Measurements from ENCODE around the gene GP2. TPM values are rescaled to one million over a fixed set of nuclear protein-coding genes. Genes with fewer than 3 reads are reported as not detected.

GP2 gene
- total and polyA plus RNA-seq, 2 donors (not counting 1 experiment from before 2014, with no cell fraction given) = not detected

DNA sequence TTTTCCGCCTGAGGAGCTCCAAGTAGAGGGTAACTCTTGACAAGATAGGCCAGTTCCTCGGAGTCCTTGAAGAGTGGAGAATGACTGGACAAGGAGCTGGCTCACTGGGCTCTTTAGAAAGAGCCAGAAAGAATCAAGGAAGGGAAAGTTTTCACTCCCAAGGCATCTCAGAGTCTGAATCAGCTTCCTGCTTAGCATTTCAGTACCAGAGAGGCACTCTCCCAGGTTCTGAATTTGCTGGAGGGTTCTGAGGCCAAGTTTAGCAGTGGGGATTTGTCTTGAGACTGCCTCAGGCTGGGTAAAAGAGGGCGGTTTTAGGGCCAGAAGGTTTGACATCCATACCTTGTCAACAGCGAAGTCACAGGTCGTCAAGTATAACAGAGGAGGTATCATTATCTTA is 25.5 kb downstream of the GP2 start:
- no peaks in the 10 kb centered on the region for H3K79me2 ChIP-seq (ENCODE audit: control insufficient read depth, insufficient read depth, low read length)
- H3K9me3 Mint-ChIP-seq (ENCODE audit: insufficient read depth) = no peaks in the 10 kb centered on the region
- no peak overlapping the region for H3K27ac Mint-ChIP-seq
- no peaks in the 10 kb centered on the region for H3K27me3 ChIP-seq (replicated peaks in 1 of 4; ENCODE audit: control extremely low read depth in 1 of 4, control insufficient read depth in 3 of 4, insufficient read depth in 4 of 4, low read length in 3 of 4)
- DNase-seq (no peak), ATAC-seq (ENCODE audit: low read depth) (no peak)
- no peaks in the 10 kb centered on the region for H4K20me1 ChIP-seq (ENCODE audit: control insufficient read depth, insufficient read depth, low read length, poor library complexity, severe bottlenecking)
- no peaks in the 10 kb centered on the region for H3K4me1 ChIP-seq (ENCODE audit: control insufficient read depth in 2 of 2, insufficient read depth in 2 of 2, low read length in 2 of 2)
- ChIA-PET CTCF (interaction anchor here (2.7 kb wide), 1 partner anchor 7 kb away, joined by 7 read pairs; no protein-coding TSS in a partner anchor), POLR2A (no interaction called here)
- no peaks in the 10 kb centered on the region for H3K36me3 ChIP-seq (replicated peaks in 1 of 2; ENCODE audit: control extremely low read depth in 1 of 2, control insufficient read depth in 1 of 2, extremely low read depth in 1 of 2, insufficient read depth in 2 of 2, low read length in 1 of 2)
- 83% methylated on average over 5 of the region's 5 CpGs for WGBS (ENCODE audit: insufficient coverage)
- no peaks in the 10 kb centered on the region for H3K9me3 ChIP-seq (ENCODE audit: control extremely low read depth in 1 of 3, control insufficient read depth in 2 of 3, insufficient read depth in 1 of 3, low read length in 2 of 3)
- no peak overlapping the region for H3K27ac ChIP-seq (ENCODE audit: low read length in 2 of 2)
- TF ChIP-seq, protein P1, sequence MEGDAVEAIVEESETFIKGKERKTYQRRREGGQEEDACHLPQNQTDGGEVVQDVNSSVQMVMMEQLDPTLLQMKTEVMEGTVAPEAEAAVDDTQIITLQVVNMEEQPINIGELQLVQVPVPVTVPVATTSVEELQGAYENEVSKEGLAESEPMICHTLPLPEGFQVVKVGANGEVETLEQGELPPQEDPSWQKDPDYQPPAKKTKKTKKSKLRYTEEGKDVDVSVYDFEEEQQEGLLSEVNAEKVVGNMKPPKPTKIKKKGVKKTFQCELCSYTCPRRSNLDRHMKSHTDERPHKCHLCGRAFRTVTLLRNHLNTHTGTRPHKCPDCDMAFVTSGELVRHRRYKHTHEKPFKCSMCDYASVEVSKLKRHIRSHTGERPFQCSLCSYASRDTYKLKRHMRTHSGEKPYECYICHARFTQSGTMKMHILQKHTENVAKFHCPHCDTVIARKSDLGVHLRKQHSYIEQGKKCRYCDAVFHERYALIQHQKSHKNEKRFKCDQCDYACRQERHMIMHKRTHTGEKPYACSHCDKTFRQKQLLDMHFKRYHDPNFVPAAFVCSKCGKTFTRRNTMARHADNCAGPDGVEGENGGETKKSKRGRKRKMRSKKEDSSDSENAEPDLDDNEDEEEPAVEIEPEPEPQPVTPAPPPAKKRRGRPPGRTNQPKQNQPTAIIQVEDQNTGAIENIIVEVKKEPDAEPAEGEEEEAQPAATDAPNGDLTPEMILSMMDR (IDR thresholded peaks at IDR 0.05) = no peak
- no peak for TF ChIP-seq EZH2 (IDR thresholded peaks at IDR 0.05; ENCODE audit: borderline replicate concordance, insufficient read depth, low read depth, low read length, poor library complexity, severe bottlenecking)
- H3K9ac ChIP-seq (ENCODE audit: low read length) = no peak overlapping the region
- H3K4me3 Mint-ChIP-seq = no peak overlapping the region
- intact Hi-C loops (cut with micrococcal nuclease) = no loop called here
- H2AFZ ChIP-seq (ENCODE audit: insufficient read depth, low read depth, low read length, poor library complexity, severe bottlenecking) = no peak overlapping the region
- no peaks in the 10 kb centered on the region for H3K4me1 Mint-ChIP-seq
- no peak overlapping the region for H3K4me2 ChIP-seq (replicated peaks; ENCODE audit: low read depth, low read length, poor library complexity, severe bottlenecking)
- no peak overlapping the region for H3K4me3 ChIP-seq (ENCODE audit: control extremely low read depth in 1 of 5, extremely low read depth in 1 of 5, insufficient read depth in 1 of 5, low read depth in 2 of 5, low read length in 4 of 5)
- peaks cover 13% of the 10 kb centered on the region for H3K27me3 Mint-ChIP-seq

DNA sequence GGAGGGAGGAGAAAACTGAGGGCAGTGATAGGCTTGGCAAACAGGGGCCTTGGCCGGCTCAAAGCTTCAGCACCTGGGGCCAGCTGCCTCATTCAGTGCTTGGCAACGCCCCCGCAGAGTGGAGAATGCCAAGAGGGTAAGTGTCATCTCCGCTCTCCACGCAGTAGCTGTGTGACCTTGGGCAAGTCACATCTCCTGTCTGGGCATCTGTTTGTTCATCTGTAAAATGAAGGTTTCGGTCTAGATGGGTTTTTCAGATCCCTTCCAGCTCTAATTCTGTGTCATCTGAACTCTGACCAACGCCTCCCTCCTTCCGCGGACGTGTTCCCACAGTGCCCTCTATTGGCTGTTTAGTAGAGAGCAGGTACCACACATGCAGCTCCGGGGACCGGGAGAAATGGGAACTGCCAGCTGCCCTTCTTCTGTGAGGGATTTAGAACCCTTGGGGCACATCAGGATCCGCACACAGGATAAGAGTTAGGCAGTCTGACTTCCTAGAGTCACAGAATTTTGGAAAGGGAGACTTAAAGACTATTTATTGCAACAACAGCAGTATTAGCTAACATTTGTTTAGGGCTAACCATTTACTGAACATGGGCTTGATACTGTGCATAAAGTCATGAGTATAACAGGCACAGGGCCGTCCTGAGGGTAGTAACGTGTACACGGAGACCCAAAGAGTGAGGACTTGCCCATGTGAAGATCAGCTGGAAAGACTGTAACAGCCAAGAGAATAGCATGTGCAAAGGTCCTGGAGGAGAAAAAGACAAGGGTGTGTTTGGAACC is 26.8 kb downstream of the GP2 start:
- Histone ChIP-seq H3K4me1 (ENCODE audit: control insufficient read depth in 2 of 2, insufficient read depth in 2 of 2, low read length in 2 of 2) (no peaks in the 10 kb centered on the region), H3K4me3 (ENCODE audit: control extremely low read depth in 1 of 5, extremely low read depth in 1 of 5, insufficient read depth in 1 of 5, low read depth in 2 of 5, low read length in 4 of 5) (no peak overlapping the region), H3K9ac (ENCODE audit: low read length) (no peak overlapping the region), H3K27me3 (replicated peaks in 1 of 4; ENCODE audit: control extremely low read depth in 1 of 4, control insufficient read depth in 3 of 4, insufficient read depth in 4 of 4, low read length in 3 of 4) (no peaks in the 10 kb centered on the region), H4K20me1 (ENCODE audit: control insufficient read depth, insufficient read depth, low read length, poor library complexity, severe bottlenecking) (no peaks in the 10 kb centered on the region), H3K27ac (ENCODE audit: low read length in 2 of 2) (no peak overlapping the region), H3K4me2 (replicated peaks; ENCODE audit: low read depth, low read length, poor library complexity, severe bottlenecking) (no peak overlapping the region), H3K9me3 (ENCODE audit: control extremely low read depth in 1 of 3, control insufficient read depth in 2 of 3, insufficient read depth in 1 of 3, low read length in 2 of 3) (no peaks in the 10 kb centered on the region), H3K36me3 (replicated peaks in 1 of 2; ENCODE audit: control extremely low read depth in 1 of 2, control insufficient read depth in 1 of 2, extremely low read depth in 1 of 2, insufficient read depth in 2 of 2, low read length in 1 of 2) (no peaks in the 10 kb centered on the region), H2AFZ (ENCODE audit: insufficient read depth, low read depth, low read length, poor library complexity, severe bottlenecking) (no peak overlapping the region), H3K79me2 (ENCODE audit: control insufficient read depth, insufficient read depth, low read length) (no peaks in the 10 kb centered on the region)
- no peak overlapping the region for H3K4me3 Mint-ChIP-seq
- CTCF ChIA-PET = interaction anchor here (1.1 to 2.7 kb wide), 3 partner anchors 9 to 84 kb away, joined by 3 to 7 read pairs (median 4); no protein-coding TSS in a partner anchor
- TF ChIP-seq, protein P1 (IDR thresholded peaks at IDR 0.05) = peak; percentile 39
- no peak for TF ChIP-seq EZH2 (IDR thresholded peaks at IDR 0.05; ENCODE audit: borderline replicate concordance, insufficient read depth, low read depth, low read length, poor library complexity, severe bottlenecking)
- DNase-seq = peak; percentile 22
- peaks cover 3% of the 10 kb centered on the region for H3K27me3 Mint-ChIP-seq
- H3K27ac Mint-ChIP-seq = no peak overlapping the region
- intact Hi-C loops (cut with micrococcal nuclease) = no loop called here
- ATAC-seq (ENCODE audit: low read depth) = peak; percentile 33
- H3K9me3 Mint-ChIP-seq (ENCODE audit: insufficient read depth) = no peaks in the 10 kb centered on the region
- H3K4me1 Mint-ChIP-seq = no peaks in the 10 kb centered on the region
- WGBS (ENCODE audit: insufficient coverage) = 37% methylated on average over 12 of the region's 16 CpGs
- POLR2A ChIA-PET = no interaction called here
